Transverse colon (tissue), 4 donors: ENCODE data around the gene TJP2.

ENCODE experiments used
- POLR2AphosphoS5 ChIP-seq, 3 donors: sonication (generic); formaldehyde crosslinking; IDR thresholded peaks; one replicate each; pipeline ENCODE4 v1.6.1; 2016; ENCODE audit warnings: antibody characterized with exemption in 3 of 3
- TF ChIP-seq, protein P1 (sequence below), 5 experiments: fragments of 200-600 bp in 3 of 5; fragments of 450-650 bp in 2 of 5; sonication (generic) in 3 of 5; IDR thresholded peaks; 1 replicate in 2 of 5; 2 replicates in 3 of 5; pipeline ENCODE4 v1.5.1; 2016 to 2017; ENCODE audit warnings: antibody characterized with exemption in 5 of 5, inconsistent platforms in 3 of 5, mild to moderate bottlenecking in 2 of 5, moderate library complexity in 1 of 5

DNA sequence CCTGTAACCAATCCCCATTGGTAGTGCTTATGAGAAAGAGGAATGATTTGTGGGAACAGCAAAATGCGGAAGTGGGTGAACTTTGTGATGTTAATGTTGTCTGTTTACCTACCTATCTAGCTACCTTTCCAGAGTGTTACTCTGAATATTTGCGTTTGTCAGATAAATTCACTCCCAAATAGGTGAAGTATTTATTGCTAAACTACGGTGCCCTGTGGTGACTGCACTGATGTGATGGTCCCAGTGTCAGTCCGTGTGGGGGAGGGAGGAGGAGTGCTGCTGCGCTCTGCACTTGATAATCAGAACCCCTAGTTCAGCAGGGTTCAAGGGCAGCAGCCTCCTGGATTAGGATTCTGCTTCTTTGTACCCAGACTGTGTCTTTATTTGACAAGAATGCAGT, 55.3 kb downstream of the TJP2 start:
- TF ChIP-seq, protein P1, sequence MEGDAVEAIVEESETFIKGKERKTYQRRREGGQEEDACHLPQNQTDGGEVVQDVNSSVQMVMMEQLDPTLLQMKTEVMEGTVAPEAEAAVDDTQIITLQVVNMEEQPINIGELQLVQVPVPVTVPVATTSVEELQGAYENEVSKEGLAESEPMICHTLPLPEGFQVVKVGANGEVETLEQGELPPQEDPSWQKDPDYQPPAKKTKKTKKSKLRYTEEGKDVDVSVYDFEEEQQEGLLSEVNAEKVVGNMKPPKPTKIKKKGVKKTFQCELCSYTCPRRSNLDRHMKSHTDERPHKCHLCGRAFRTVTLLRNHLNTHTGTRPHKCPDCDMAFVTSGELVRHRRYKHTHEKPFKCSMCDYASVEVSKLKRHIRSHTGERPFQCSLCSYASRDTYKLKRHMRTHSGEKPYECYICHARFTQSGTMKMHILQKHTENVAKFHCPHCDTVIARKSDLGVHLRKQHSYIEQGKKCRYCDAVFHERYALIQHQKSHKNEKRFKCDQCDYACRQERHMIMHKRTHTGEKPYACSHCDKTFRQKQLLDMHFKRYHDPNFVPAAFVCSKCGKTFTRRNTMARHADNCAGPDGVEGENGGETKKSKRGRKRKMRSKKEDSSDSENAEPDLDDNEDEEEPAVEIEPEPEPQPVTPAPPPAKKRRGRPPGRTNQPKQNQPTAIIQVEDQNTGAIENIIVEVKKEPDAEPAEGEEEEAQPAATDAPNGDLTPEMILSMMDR (IDR thresholded peaks at IDR 0.05), result no peak
- no peak for TF ChIP-seq POLR2AphosphoS5 (IDR thresholded peaks at IDR 0.05)
